PFSK-1 (cell line): ENCODE measurements around the gene PRODH.

ENCODE experiments used
- FOXP2 ChIP-seq: optimal IDR thresholded peaks from 2 replicates; pipeline ENCODE3; 2011; ENCODE audit warnings: borderline replicate concordance, control low read depth, inconsistent platforms; ENCODE audit not compliant: insufficient read depth; ENCODE audit errors: extremely low read length, extremely low read depth
- POLR2AphosphoS5 ChIP-seq: IDR thresholded peaks from 2 replicates; pipeline ENCODE4 v1.6.1; 2012; ENCODE audit warnings: low read depth, mild to moderate bottlenecking, control low read depth, low read length, moderate library complexity
- SIN3A ChIP-seq: IDR thresholded peaks from 2 replicates; pipeline ENCODE4 v1.6.1; 2012; ENCODE audit warnings: mild to moderate bottlenecking, low read length, moderate library complexity, borderline replicate concordance; ENCODE audit not compliant: insufficient read depth
- TF ChIP-seq, protein P1 (sequence below), 2 experiments: IDR thresholded peaks; 2 replicates each; pipeline versions ENCODE4 v1.6.1 to v1.8.0; 2011 to 2012; ENCODE audit warnings: low read depth in 2 of 2, low read length in 2 of 2, control low read depth in 1 of 2, inconsistent platforms in 1 of 2, mild to moderate bottlenecking in 1 of 2, moderate library complexity in 1 of 2; ENCODE audit not compliant: insufficient read depth in 1 of 2

DNA sequence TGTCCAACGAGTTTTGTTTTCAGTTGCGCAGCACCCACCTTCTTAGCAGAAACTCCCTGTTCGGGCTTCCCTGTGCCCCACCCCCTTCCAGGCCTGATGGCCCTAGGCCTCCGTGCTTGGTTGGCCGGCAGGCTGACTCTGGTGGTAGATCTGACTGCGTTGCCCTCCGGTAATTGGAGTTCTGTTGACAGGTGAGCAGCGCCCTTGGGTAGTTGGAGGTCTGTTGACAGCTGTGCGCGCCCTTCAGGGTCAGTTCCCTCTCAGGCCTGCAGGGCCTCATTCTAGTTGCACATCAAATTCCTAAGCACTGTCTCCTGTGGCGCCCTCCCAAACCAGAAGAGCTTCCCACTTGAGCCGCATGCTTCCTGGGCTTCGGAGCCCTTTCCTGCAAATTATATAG lies 29.2 kb downstream of the PRODH start:
- no peak for TF ChIP-seq POLR2AphosphoS5
- TF ChIP-seq SIN3A = no peak
- TF ChIP-seq, protein P1, sequence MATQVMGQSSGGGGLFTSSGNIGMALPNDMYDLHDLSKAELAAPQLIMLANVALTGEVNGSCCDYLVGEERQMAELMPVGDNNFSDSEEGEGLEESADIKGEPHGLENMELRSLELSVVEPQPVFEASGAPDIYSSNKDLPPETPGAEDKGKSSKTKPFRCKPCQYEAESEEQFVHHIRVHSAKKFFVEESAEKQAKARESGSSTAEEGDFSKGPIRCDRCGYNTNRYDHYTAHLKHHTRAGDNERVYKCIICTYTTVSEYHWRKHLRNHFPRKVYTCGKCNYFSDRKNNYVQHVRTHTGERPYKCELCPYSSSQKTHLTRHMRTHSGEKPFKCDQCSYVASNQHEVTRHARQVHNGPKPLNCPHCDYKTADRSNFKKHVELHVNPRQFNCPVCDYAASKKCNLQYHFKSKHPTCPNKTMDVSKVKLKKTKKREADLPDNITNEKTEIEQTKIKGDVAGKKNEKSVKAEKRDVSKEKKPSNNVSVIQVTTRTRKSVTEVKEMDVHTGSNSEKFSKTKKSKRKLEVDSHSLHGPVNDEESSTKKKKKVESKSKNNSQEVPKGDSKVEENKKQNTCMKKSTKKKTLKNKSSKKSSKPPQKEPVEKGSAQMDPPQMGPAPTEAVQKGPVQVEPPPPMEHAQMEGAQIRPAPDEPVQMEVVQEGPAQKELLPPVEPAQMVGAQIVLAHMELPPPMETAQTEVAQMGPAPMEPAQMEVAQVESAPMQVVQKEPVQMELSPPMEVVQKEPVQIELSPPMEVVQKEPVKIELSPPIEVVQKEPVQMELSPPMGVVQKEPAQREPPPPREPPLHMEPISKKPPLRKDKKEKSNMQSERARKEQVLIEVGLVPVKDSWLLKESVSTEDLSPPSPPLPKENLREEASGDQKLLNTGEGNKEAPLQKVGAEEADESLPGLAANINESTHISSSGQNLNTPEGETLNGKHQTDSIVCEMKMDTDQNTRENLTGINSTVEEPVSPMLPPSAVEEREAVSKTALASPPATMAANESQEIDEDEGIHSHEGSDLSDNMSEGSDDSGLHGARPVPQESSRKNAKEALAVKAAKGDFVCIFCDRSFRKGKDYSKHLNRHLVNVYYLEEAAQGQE (IDR thresholded peaks at IDR 0.05; ENCODE audit: insufficient read depth in 1 of 2, low read depth in 2 of 2, low read length in 2 of 2) = no peak
- TF ChIP-seq FOXP2 = no peak
